Measurements from ENCODE around the gene MYO9B. TPM values are rescaled to one million over a fixed set of nuclear protein-coding genes. Genes with fewer than 3 reads are reported as not detected.

The MYO9B gene
- total and polyA plus RNA-seq, 9 of the 15 experiments (the other 6 are each of a cell fraction or from before 2014, with no cell fraction given): 2.4 to 77.6 (median 23.0) TPM

GRCh38 chr19:17043744-17044143 lies 31.8 kb upstream of the MYO9B start:
- Histone ChIP-seq H3K9ac (ENCODE audit: insufficient read depth in 1 of 2, low read depth in 2 of 2, low read length in 2 of 2) (no peak overlapping the region), H3K9me1 (ENCODE audit: control insufficient read depth, insufficient read depth, low read length) (peaks cover under 1% of the 10 kb centered on the region), H3K27me3 (ENCODE audit: control insufficient read depth in 2 of 2, insufficient read depth in 2 of 2, low read length in 2 of 2) (peaks cover 11 to 19% of the 10 kb centered on the region in 2 experiments; a peak in 2 of 5 replicates), H3K79me2 (ENCODE audit: control insufficient read depth, insufficient read depth, low read length) (no peaks in the 10 kb centered on the region), H3K9me3 (replicated peaks; ENCODE audit: control insufficient read depth, insufficient read depth, low read depth, low read length) (no peaks in the 10 kb centered on the region), H3K4me2 (ENCODE audit: insufficient read depth, low read length) (no peak overlapping the region), H2AFZ (ENCODE audit: low read depth, low read length) (no peak overlapping the region), H3K4me3 (no peak overlapping the region), H3K36me3 (ENCODE audit: control insufficient read depth, insufficient read depth, low read length) (peaks cover 4% of the 10 kb centered on the region; the same call in 2 of the 3 replicates), H3K27ac (ENCODE audit: extremely low read depth, low read depth, low read length) (no peak overlapping the region), H4K20me1 (replicated peaks; ENCODE audit: control insufficient read depth, insufficient read depth, low read length) (0 out of 2 replicates have a peak, but pooled peaks cover 4% of the 10 kb centered on the region), H3K4me1 (replicated peaks in 1 of 2; ENCODE audit: control insufficient read depth in 2 of 2, insufficient read depth in 2 of 2, low read length in 2 of 2) (no peaks in the 10 kb centered on the region; a peak in 1 of 5 replicates)
- DNase-seq (ENCODE audit: extremely low read depth in 1 of 4, low spot score in 3 of 4): no peak
- no peak for FAIRE-seq
- POLR2A ChIA-PET: interaction anchor here (0.7 to 1.6 kb wide), 3 partner anchors 9 to 21 kb away, joined by 3 to 4 read pairs (median 4); no protein-coding TSS in a partner anchor
- in situ Hi-C loops (cut with MboI): no loop called here
- CTCF ChIA-PET (ENCODE audit: low intra/inter-chr PET ratio): no interaction called here
- BruUV-seq (replicated peaks): no TSS peak
- intact Hi-C loops (cut with micrococcal nuclease): no loop called here
- WGBS (ENCODE audit: insufficient coverage, low coverage, missing lambda C conversion rate): 8% methylated on average over 7 of the region's 7 CpGs
- TF ChIP-seq MED1 (CRISPR knock-in tag; IDR thresholded peaks at IDR 0.05; ENCODE audit: borderline replicate concordance) (no peak), ZNF57 (CRISPR knock-in tag; IDR thresholded peaks at IDR 0.05) (no peak), TGIF2 (CRISPR knock-in tag; IDR thresholded peaks at IDR 0.05) (no peak), ZNF124 (CRISPR knock-in tag; IDR thresholded peaks at IDR 0.05) (no peak), SMARCA4 (IDR thresholded peaks at IDR 0.05) (no peak), ZNF280A (IDR thresholded peaks at IDR 0.05; ENCODE audit: low read depth, partially characterized antibody) (no peak), RREB1 (CRISPR knock-in tag; IDR thresholded peaks at IDR 0.05) (no peak), SAP30 (IDR thresholded peaks at IDR 0.05; ENCODE audit: borderline replicate concordance, insufficient read depth, low read depth, low read length, poor library complexity, severe bottlenecking) (no peak)
- ATAC-seq: no peak
